NCI-H1417 (cell line): ENCODE measurements around the gene BSDC1.

Experiments
- DNase-seq, 3 experiments: peaks; one replicate each; lab custom pipeline; 2025; lab: John Stamatoyannopoulos, UW

Gene BSDC1

DNA sequence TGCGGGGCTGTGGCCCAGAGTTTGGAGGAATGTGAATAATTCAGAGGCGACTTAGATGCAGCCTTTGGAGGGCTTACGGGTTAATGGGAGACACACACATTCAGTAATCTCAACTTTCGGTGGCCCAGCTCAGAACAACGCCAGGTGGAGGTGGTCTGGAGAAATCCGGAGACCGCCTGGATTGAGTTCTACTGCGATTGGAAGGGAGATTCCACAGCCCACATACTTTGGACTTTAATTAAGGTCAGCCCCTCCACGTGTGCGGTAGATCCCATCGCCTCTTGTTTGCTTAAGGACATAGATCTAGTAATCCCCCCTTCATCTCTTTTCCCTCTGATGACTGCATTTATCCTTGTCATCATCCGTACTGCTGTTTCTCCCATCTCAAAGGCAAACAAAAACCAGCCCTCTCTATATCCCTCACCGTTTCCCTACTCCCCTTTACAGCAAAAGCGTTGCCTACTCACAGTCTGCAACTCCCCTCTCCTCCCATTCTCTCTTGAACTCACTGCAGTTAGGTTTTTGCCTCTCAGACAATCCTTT, 720 bp upstream of the BSDC1 start:
- DNase-seq: peak in 2 of 3 experiments; percentile 63 to 65

DNA sequence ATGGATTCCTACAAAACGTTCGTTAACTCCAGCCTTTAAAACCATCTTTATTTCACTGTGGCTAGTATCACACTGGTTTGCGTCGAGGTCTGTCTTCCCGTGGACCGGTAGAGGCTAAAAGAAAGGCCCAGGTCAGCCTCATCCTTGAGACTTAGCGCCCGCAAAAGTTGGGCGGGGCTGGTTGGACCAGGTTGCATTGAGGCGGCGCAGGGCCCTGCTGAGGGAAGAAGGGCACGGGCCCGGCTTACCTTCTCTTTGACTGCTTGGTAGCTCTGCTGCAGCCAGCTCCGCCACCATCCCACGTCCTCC, 455 bp downstream of the BSDC1 start:
- DNase-seq: no peak

DNA sequence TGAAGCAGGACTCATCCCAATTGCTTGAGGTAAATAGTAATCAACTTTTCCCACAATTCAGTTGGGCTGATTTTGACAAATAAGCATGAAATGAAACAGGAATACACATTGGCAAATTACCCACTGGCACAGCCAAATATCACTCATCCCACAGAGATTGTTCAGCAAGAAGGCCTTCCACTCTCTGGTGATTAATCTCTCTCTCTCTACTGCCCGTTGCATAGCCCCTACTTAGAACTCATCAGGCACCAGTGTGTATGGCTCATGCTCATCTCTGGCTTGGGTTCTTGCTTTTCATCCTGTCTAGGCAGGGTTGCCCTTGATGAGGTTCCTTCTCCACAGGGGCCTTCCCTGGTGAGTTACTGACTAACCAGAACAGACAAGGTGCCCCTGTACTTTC, 1.1 kb downstream of the BSDC1 start:
- DNase-seq: no peak

DNA sequence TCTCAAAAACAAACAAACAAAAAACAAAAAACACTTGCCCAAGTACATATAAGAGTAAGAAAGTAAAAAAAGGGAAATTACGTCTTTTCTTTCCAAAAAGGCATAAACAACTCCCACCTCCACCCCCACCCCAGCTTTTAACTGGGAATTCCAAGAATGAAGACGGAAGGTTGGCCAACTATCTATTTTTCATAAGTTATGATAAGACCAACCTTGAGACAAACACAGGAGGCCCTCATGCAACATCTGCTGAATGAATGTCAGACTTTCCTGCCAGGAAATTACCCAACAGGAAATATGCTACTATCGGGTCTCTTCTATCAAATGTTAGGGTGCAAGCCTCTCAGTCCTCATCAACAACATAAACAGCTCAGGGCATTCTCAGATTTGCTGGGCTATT, 1.9 kb downstream of the BSDC1 start:
- no peak for DNase-seq

DNA sequence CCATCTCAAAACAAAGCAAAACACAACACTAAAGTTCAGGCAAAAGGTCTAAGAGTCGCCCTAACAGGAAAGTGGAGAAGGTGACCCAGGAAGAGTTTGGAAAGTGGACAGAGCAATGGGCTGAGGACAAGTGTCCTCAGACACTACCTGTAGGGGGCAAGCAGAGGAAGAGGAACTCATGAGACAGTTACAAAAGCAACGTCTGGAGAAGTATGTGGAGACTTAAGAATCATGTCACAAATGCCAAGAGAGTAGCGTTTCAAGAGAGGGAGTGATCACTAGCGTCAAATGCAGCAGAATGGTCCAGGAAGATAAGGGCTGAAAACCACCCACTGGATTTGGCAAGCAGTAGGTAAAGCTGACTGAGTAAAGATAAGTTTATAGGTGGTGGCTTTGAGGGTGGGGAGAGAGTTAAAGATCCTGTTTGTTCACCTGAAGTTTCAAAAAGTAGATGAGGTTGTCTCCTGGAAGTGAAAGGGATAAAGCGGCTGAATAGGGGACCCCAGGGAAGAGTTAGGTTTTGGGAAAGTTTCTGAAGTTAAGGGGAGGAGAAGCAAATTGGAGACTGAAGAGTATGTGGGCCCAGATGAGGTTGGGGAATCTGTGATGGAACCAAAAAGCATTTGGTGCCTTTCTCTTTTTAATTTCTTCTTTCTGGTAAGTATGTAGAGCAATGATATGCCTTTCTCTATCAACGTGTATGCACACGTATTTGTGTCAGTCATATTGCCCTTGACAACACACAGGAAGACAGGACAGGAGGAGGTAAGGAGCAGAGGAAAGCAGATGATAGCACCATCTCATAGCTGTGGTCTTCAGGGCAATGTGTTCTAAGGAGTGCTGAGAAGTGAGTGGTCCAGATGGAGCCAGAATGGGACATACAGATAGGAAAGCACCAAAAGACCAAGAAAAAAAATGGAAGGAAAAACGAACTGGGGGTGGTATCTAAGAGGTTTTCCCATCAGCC, 3.1 kb downstream of the BSDC1 start:
- DNase-seq: no peak

DNA sequence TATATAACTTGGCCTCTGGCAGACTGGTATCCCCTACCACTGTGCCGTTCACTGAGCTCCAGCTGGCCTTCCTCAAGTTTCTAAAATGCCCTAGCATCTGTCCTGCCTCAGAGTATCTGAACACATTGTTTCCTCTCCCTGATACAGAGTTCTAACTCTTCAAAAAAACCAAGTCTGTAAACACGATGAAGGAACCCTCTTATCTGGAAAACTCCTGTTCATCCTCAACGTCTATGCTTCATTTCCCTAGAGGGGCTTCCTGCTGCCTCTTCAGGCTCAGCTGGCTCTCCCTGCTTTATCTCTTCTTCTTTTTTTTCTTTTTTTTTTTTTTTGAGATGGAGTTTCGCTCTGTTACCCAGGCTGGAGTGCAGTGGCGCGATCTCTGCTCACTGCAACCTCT, 5.6 kb downstream of the BSDC1 start:
- DNase-seq: no peak

DNA sequence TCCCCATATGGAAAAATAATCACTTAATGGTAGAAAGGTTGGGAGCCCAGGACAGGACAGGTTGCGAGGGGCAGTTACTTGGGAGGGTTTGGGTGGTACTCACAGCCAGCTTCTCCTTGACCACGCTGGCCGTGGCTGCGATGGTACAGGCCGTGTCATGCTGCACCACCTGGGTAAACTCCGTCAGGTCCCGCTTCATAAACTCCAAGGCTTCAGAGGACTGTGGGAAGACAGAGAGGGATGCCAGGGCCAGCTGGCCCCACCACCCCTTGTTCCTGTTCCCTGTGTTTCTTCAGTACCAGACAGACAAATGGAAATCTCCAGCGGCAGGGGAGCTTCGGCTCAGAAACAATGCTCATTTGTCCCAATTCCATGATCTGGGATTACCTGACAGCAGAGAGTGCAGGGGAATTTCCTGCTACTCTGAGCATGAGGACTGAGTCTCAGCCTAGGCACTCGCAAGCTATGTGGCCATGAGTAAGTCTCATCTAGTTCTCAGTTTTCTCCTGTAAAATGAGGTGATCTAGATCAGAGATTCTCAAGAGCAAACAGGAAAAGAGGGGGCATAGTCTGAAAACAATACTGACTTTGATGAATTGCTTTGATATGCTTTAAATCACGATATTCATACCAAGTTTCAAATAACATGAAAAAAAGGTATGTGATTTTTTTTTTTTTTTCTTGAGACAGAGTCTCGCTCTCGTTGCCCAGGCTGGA, 7.4 kb downstream of the BSDC1 start:
- no peak for DNase-seq

DNA sequence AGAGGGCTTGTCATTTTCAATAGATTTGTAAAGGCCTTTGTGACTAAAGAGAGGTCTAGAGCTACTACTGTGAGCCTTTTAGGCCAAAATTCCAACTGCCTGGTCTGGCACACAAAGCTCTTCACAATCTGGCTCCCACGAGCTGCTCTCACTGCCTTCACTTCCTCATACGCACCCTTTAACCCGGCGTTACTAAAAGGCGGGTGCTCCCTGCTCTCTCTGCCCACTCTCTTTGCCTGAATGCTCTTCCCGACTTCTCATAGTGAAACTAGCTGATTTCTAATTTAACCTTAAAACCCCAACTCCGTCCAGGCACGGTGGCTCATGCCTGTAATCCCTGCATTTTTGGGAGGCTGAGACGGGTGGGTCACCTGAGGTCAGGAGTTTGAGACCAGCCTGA, 14.2 kb downstream of the BSDC1 start:
- no peak for DNase-seq

DNA sequence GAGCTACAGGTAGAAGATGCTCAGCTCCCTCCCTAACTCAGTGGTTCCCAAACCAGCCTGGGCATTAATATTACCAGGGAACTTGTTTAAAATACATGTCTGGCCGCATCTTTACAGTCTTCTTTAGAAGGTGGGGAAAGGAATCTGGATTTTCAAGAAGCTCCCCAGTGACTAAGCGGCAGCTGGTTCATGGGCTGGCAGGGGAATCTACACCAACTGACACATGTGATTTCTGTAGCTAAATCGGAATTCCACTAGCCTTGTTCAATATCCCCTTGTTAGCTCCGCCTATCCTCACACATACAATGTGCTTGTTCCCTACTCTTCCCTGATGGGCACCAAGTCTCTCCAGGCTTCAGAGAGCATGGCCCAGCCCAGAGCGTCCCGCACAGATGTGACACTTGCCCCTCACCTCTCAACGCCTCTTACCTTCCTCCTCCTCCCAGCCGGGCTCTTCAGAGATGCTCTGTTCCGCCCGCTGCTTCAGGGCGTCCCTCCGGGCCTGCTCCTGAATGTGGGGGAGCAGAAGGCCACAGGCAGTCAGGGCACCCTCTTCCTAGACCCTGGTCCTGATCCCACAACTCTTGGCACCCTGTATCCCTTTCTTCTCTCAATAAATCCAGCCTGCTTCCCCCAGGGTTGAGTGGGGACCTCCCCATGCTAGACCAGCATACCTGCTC, 16.6 kb downstream of the BSDC1 start:
- DNase-seq: no peak

DNA sequence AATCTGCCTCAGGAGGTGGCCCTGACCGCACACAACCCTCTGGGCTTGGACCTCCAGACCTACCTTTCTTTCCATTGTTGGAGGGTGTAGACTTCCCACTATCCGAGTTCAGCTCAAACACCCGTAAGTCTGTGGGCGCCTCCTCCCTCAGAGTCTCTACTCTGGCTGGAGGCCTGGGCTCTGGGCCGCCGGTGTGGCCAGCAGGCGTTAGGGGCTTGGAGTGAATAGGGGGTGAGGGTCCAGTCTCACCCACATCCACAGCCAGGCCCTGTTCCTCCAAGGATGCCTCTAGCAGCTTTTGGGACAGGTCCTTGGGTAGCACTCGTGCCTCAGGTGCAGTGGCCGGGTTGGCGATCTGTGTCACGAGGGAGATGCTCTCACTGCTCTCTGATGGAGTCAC, 18.0 kb downstream of the BSDC1 start:
- no peak for DNase-seq

DNA sequence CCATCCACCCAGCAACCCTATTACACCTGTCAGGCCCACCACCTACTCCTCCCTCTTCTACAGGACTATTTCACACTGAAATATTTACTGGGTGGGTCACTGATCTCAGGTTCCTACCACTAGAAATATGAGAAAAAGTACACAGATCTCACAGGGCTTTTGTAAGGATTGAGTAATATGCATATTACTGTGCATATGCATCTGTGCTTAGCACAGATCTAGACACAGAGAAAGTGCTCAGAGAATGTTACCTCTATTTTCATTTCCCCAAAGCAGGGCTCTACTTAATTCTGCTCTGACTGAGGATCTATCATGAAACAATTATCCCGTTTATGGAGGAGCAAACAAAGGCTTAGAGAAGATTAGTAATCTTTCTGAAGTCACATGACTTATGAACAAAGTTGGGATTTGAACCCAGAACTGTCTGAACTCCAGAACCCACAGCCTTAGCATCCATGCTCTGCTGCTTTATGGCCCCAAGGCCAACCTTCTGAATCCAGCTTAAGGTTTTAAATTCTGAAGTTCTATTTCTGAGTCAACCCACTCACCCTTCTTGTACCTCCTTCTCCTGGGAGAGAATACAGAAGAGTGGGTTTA, 20.1 kb downstream of the BSDC1 start:
- no peak for DNase-seq

DNA sequence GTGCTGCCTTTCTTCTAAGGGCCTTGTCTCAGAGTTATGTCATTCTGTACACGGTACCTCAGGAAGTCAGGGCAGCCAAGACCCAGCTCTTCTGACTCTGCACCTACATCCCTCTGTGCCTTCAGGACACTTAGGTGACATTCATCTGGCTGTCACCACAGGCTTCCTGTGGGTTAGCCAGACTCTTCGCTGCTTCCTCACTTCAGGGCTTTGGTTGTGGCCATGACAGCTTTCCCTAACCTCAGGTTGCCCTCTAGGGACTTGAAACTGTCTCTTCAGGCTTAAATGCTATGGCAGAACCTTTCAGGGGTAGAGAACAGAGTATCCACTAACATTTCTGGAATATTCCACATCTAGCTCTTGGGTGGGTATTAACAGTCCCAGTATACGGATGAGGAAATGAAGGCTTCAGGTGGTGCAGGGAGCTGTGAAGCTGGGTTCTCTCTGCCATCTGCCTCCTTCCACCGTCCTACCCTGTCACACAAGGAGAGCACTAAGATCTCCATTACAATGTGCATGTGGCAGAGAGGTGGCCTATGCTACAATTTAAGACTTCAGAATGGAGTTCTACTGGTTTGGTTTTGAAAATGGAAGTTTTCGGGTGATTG, 22.0 kb downstream of the BSDC1 start:
- DNase-seq: no peak

DNA sequence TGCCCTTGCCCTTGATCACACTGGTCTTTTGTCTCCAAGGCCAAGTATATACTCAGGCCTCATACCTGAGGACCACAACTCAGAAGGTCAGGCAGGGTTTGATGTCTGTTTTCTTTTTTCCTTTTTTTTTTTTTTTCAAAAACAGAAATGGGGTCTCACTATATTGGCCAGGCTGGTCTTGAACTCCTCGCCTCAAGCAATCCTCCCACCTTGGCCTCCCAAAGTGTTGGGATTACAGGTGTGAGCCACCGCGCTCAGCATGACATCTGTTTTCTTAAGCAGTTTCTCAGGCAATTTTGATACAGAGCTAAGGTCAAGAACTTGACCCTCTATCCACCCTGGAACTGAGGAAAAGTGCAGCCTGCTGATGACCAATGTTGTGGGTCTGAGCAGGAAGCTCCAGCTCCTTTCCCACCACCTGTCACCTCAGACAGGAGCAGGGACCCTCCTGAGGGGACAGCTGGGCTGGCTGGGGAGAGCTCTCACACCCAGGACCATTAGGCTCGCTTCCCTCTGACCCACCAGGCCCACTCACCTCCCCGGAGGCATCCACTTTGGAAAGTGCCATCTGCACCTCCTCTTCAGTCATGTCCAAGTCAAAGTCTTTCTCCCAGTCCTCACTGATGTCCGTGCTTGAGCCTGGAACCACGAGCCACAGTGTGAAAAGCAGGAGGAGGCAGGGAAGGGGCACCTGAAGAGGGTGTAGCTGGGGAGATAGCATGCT, 26.2 kb downstream of the BSDC1 start:
- DNase-seq: no peak

DNA sequence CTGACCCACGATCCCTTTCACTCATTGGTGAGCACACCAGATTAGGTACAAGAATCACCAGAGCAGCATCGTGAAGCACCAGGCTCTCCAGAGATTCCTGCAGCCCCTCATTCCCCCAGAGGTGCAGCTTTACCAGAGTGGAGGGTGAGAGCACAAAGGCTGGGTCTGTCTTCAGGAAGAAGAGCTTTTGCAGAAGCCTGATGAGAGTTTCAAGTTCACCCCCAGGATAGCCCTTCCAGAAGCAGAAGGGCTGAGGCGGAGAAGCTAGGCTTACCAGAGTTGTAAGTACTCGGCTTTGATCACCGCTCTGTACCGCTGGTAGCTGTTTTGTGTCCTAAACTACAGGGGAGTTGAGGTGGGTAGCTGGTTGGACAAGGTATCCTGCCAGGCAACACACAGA, 28.8 kb downstream of the BSDC1 start:
- DNase-seq: no peak

DNA sequence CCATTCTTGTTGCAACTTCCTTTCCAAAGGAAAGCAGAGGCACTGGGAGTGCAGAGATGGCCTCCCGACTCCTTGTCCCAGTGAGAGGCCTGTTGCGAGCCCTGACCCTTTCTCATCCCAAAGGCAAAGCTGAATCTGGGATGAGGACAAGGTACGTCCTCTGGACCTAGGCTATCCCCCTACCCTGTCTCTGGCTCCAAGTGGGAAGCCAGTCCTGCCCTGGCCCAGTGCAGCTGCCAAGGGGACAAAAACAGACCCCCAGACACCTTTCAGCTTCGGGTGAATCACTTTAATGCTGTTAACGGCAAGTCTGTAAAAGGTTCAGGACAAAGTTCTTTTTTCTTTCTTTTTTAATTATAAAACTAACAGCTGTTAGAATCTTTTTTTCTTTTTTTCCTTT, 29.4 kb downstream of the BSDC1 start:
- DNase-seq: no peak

DNA sequence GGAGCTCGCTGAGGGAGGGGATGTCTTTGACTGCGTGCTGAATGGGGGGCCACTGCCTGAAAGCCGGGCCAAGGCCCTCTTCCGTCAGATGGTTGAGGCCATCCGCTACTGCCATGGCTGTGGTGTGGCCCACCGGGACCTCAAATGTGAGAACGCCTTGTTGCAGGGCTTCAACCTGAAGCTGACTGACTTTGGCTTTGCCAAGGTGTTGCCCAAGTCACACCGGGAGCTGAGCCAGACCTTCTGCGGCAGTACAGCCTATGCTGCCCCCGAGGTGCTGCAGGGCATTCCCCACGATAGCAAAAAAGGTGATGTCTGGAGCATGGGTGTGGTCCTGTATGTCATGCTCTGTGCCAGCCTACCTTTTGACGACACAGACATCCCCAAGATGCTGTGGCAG, 30.5 kb downstream of the BSDC1 start:
- DNase-seq: no peak

DNA sequence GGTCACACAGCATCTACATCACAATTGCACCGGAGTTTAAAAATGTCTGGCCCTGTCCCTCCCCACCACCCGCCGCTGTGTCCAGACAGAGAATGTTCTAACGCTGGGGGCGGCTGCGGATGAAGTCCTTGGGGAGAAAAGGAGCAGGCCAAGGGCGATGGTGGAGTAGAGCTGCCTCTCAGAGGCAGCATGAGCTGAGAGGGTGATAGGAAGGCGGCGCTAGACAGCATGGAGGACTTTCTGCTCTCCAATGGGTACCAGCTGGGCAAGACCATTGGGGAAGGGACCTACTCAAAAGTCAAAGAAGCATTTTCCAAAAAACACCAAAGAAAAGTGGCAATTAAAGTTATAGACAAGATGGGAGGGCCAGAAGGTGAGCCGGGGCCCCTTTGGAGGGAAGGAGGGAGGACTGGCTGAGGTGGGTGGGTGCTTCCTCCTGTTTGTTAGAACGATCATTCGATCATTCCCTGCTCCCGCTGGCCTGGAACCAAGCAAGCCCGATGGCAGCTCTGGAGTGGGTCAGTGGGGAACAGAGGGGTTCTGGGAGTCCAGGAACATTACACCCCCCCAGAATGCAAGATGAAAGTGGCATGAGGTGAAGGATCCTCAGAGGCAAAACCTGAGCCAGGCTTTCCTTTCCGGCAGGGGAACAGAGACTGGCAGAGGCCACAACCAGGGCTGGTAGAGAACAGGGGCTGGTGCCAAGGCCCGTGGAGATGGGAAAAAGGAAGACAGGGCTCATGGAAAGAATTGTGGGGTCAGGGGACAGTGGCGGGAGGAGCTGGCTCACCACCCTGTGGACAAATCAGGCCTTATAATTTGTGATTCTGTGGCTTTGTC, 31.5 kb downstream of the BSDC1 start, which contains the start of the genes FAM229A and TSSK3:
Gene FAM229A (minus strand): TSS at position 12 of the 840 bp plus-strand sequence. CDS start 394 bp downstream, outside the sequence.
Gene TSSK3 (plus strand): TSS at position 66 of the 840 bp plus-strand sequence. CDS start 163 bp downstream, at position 229.
- no peak for DNase-seq

DNA sequence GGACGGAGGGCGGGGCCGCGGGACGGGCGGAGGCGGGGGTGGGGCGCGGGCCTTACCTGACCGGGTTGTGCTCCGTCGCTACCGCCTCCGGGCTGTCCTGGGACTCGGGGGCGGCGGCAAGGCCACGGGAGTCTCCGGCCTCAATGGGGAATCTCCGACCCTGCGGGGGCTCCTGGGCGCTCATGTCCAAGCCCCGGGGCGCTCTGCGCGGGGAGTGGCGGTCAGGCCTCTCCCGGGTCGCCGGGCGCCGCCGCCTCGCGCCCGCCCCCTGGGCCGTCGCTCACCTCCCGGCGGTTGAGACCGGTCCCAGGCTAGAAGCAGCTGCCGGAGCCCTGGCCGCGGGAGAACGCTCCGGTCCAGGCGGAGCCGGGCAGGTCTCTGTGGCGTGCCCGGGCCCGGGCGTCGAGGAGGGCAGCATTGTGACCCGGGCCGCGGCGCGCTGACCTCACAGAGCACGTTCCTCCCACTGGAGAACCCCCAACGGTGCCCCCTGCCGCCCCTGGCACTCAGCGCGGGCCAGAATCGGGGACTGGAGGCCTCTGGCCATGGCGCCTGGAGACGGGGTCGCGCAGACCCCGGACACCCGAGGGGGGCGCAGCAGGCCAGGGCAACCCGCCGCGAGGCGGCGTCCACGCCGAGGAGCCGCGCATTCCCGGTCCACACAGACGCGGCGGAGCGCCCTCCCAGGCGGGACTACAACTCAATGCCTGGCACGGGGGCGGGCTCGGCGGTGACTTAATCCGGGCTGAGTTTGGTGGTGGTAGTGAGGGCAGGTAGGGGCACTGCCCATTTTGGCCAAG, 32.4 kb downstream of the BSDC1 start:
- peak in 2 of 3 experiments; percentile 35 to 50 for DNase-seq

DNA sequence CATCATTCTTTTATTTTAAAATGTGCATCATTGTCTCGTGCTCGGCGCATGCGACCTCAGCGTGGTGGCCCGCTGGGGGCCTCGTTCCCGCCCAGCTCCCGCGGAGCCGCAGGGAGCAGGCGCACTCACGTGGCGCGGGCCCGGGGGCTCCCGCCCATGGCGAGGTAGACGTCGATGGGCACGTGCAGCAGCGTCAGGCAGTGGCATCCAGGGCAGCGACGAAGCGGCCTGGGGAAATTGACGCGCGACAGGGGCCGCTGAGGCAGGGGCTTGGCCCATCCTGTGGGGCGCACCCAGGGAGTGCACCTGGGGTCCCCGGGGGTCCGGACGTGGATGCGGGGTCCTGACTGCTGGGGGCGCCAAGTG, 33.0 kb downstream of the BSDC1 start:
- DNase-seq: no peak
